Astrocyte (in vitro differentiated cells and primary cell): ENCODE results near the gene SCLT1.

Experiments
- CTCF ChIP-seq: IDR thresholded peaks from 2 replicates; pipeline ENCODE4 v1.5.1; 2011; ENCODE audit warnings: low read depth, mild to moderate bottlenecking, inconsistent platforms, low read length, moderate library complexity; ENCODE audit not compliant: insufficient read depth
- EZH2 ChIP-seq: IDR thresholded peaks from 2 replicates; pipeline ENCODE4 v1.6.1; 2012; ENCODE audit warnings: mild to moderate bottlenecking, low read length, inconsistent platforms; ENCODE audit not compliant: insufficient read depth

GRCh38 chr4:128837198-128837597, 256.1 kb downstream of the SCLT1 start:
- TF ChIP-seq EZH2 = no peak
- TF ChIP-seq CTCF = no peak
